Endodermal cell (in vitro differentiated cells): ENCODE results near the gene BAHD1. TPM values are rescaled to one million over a fixed set of nuclear protein-coding genes. Genes with fewer than 3 reads are reported as not detected.

Experiments
- DNase-seq: peaks from one replicate; pipeline ENCODE4 v3.0.0-alpha.2; 2017
- H3K27ac ChIP-seq: 2 replicates; pipeline ENCODE4 v1.5.1; 2013; ENCODE audit warnings: mild to moderate bottlenecking, low read depth, low read length, moderate library complexity
- H3K27me3 ChIP-seq: 2 replicates; pipeline ENCODE4 v1.6.1; 2013; ENCODE audit warnings: mild to moderate bottlenecking, low read length, moderate library complexity; ENCODE audit not compliant: insufficient read depth, control insufficient read depth, poor library complexity, severe bottlenecking
- H3K36me3 ChIP-seq: 2 replicates; pipeline ENCODE4 v1.7.0; 2013; ENCODE audit warnings: mild to moderate bottlenecking, low read length, moderate library complexity; ENCODE audit not compliant: control insufficient read depth, insufficient read depth
- H3K4me1 ChIP-seq: one replicate; pipeline ENCODE4 v1.7.0; 2013; ENCODE audit warnings: low read length; ENCODE audit not compliant: control insufficient read depth, insufficient read depth
- H3K4me3 ChIP-seq: 2 replicates; pipeline ENCODE4 v1.5.1; 2013; ENCODE audit warnings: mild to moderate bottlenecking, low read length, moderate library complexity
- H3K9ac ChIP-seq: 2 replicates; pipeline ENCODE4 v1.6.1; 2013; ENCODE audit warnings: mild to moderate bottlenecking, low read length, moderate library complexity; ENCODE audit not compliant: poor library complexity, severe bottlenecking; ENCODE audit errors: extremely low read depth
- H3K9me3 ChIP-seq: 2 replicates; pipeline ENCODE4 v1.6.1; 2013; ENCODE audit warnings: mild to moderate bottlenecking, low read length, moderate library complexity; ENCODE audit not compliant: control insufficient read depth
- H3K27ac Mint-ChIP-seq: 2 replicates; pipeline ENCODE4 v1.8.0; 2020; ENCODE audit warnings: mixed read lengths
- H3K27me3 Mint-ChIP-seq: 2 replicates; pipeline ENCODE4 v1.8.0; 2021; ENCODE audit warnings: mild to moderate bottlenecking, mixed read lengths; ENCODE audit not compliant: insufficient read depth
- H3K36me3 Mint-ChIP-seq: 2 replicates; pipeline ENCODE4 v1.8.0; 2020; ENCODE audit warnings: low read depth, mixed read lengths
- H3K4me1 Mint-ChIP-seq: 2 replicates; pipeline ENCODE4 v1.8.0; 2020; ENCODE audit warnings: mixed read lengths
- H3K4me3 Mint-ChIP-seq: 2 replicates; pipeline ENCODE4 v1.8.0; 2020; ENCODE audit warnings: mild to moderate bottlenecking, moderate library complexity, mixed read lengths
- H3K9me3 Mint-ChIP-seq: 2 replicates; pipeline ENCODE4 v1.8.0; 2020; ENCODE audit warnings: mild to moderate bottlenecking, mixed read lengths
- WGBS, 2 experiments: methylation state at CpG; one replicate each; pipeline versions ENCODE4 v1.1.5 to v1.1.7; 2013; ENCODE audit warnings: missing lambda C conversion rate in 2 of 2, mixed read lengths in 1 of 2; ENCODE audit not compliant: insufficient coverage in 1 of 2, insufficient read length in 1 of 2; 5-methylcytosine and 5-hydroxymethylcytosine counted together
- total RNA-seq, 2 donors: library from RNA; stranded (reverse); fragmentation: NEBNext Ultra II Directional in 1 of 2; extraction: Animal tissue kit (Norgen Biotek cat#: 25700) in 1 of 2; gene quantifications; 2 replicates in 1 of 2; 3 replicates in 1 of 2; pipeline ENCODE4 v1.2.1, GENCODE V29; 2021
- TF ChIP-seq, protein P1 (sequence below): fragments of 200-600 bp; sonication (generic); conservative IDR thresholded peaks from 2 replicates; pipeline ENCODE4 v1.5.0; 2021; ENCODE audit warnings: antibody characterized with exemption, mild to moderate bottlenecking

Gene BAHD1
- total RNA-seq, 2 donors from 2014 or later, result 23.5 to 30.1 TPM

- Histone ChIP-seq H3K4me3 (no peak overlapping the region), H3K9me3 (no peaks in the 10 kb centered on the region), H3K36me3 (no peaks in the 10 kb centered on the region), H3K4me1 (no peaks in the 10 kb centered on the region), H3K27me3 (peaks cover 10% of the 10 kb centered on the region), H3K9ac (no peak overlapping the region), H3K27ac (no peak overlapping the region)
- WGBS, 2 experiments, result 90 to 94% methylated on average over 4 of the region's 4 CpGs
- Mint-ChIP-seq H3K4me1 (no peaks in the 10 kb centered on the region), H3K36me3 (no peaks in the 10 kb centered on the region), H3K4me3 (no peak overlapping the region), H3K9me3 (no peaks in the 10 kb centered on the region), H3K27ac (no peak overlapping the region), H3K27me3 (peaks cover 23% of the 10 kb centered on the region)
- TF ChIP-seq, protein P1, sequence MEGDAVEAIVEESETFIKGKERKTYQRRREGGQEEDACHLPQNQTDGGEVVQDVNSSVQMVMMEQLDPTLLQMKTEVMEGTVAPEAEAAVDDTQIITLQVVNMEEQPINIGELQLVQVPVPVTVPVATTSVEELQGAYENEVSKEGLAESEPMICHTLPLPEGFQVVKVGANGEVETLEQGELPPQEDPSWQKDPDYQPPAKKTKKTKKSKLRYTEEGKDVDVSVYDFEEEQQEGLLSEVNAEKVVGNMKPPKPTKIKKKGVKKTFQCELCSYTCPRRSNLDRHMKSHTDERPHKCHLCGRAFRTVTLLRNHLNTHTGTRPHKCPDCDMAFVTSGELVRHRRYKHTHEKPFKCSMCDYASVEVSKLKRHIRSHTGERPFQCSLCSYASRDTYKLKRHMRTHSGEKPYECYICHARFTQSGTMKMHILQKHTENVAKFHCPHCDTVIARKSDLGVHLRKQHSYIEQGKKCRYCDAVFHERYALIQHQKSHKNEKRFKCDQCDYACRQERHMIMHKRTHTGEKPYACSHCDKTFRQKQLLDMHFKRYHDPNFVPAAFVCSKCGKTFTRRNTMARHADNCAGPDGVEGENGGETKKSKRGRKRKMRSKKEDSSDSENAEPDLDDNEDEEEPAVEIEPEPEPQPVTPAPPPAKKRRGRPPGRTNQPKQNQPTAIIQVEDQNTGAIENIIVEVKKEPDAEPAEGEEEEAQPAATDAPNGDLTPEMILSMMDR, result no peak
- DNase-seq, result no peak
Observed at GRCh38 chr15:40498891-40499290, 58.1 kb downstream of the BAHD1 start.

DNA sequence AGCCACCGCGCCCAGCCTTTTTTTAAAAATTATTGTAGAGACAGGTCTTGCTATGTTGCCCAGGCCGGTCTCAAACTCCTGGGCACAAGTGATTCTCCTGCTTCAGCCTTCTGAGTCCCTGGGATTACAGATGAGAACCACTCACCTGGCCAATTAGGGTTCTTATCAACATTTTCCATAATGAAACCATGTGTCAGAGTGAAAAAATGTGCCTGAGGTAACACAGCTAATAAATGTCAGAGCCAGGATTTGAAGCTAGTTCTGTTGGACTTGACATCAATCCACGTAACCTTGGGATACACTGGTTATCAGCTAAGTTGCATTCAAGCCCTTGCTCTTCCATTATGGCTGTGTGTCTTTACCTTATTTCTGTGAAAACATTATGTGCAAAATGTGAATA lies 59.2 kb downstream of the BAHD1 start:
- DNase-seq, result no peak
- Mint-ChIP-seq H3K36me3 (no peaks in the 10 kb centered on the region), H3K9me3 (no peaks in the 10 kb centered on the region), H3K27me3 (peaks cover 22% of the 10 kb centered on the region), H3K4me3 (no peak overlapping the region), H3K27ac (no peak overlapping the region), H3K4me1 (no peaks in the 10 kb centered on the region)
- Histone ChIP-seq H3K9me3 (no peaks in the 10 kb centered on the region), H3K4me1 (no peaks in the 10 kb centered on the region), H3K9ac (no peak overlapping the region), H3K4me3 (no peak overlapping the region), H3K36me3 (no peaks in the 10 kb centered on the region), H3K27ac (no peak overlapping the region), H3K27me3 (peaks cover 10% of the 10 kb centered on the region)
- TF ChIP-seq, protein P1, result no peak
- 86 to 100% methylated on average over 3 to 4 of the region's 4 CpGs for WGBS, 2 experiments

DNA sequence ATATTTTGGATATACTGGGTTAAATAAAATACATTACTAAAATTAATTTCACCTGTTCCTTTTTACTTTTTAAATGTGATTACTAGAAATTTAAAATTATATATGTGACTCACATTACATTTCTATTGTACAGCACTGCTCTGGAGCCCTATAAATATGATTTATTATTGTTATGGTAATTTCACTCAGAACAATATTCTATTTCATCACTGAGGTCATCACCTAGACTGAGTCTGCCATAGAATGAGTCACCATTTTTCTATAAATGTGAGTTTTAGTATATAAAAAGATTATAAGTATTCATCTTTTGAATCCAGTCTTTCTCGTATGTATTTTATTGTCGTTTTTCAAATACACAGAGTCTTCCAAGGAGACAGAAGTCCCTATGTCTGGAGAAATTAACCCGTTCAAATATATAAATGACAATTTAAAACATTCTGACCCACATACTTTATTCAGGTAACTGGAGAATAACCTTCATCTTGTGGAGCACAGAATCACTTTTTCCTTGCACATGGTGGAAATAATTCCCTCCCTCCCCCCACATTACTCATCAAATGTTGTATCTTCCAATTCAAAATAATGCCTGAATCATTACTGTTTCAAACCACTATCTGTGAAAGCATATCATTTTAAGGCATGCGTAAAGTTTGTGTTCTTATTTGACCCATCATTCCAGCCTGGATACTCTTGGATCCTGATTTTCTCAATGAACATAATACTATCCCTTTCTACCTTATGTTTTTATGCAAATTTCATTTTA lies 60.0 kb downstream of the BAHD1 start:
- Histone ChIP-seq H3K9me3 (no peaks in the 10 kb centered on the region), H3K4me3 (no peak overlapping the region), H3K36me3 (no peaks in the 10 kb centered on the region), H3K4me1 (no peaks in the 10 kb centered on the region), H3K27ac (no peak overlapping the region), H3K9ac (no peak overlapping the region), H3K27me3 (peaks cover 10% of the 10 kb centered on the region)
- H3K4me3 Mint-ChIP-seq, result no peak overlapping the region
- TF ChIP-seq, protein P1, result no peak
- H3K36me3 Mint-ChIP-seq, result no peaks in the 10 kb centered on the region
- H3K27ac Mint-ChIP-seq, result no peak overlapping the region
- 87 to 93% methylated on average over 3 to 4 of the region's 4 CpGs for WGBS, 2 experiments
- no peak for DNase-seq
- H3K27me3 Mint-ChIP-seq, result peaks cover 20% of the 10 kb centered on the region
- H3K9me3 Mint-ChIP-seq, result no peaks in the 10 kb centered on the region
- no peaks in the 10 kb centered on the region for H3K4me1 Mint-ChIP-seq
